T-cell (primary cell): ENCODE results near the gene LRP6. TPM values are rescaled to one million over a fixed set of nuclear protein-coding genes. Genes with fewer than 3 reads are reported as not detected.
A peak's percentile ranks its signal among the peaks of the same experiment; 100 is the strongest.
"Not testable (repeated sequence)": the region's sequence is repeated elsewhere in the genome, so short reads cannot be mapped to it uniquely, and the experiment has no call there.

ENCODE experiments used
- ATAC-seq, 4 experiments: fragments of 200-7000 bp in 3 of 4; fragments of 150-1000 bp in 1 of 4; cut with Tn5 transposase; replicated peaks in 1 of 4; 1 replicate in 3 of 4; 2 replicates in 1 of 4; pipeline ENCODE4 v1.10.0; 2021; ENCODE audit warnings: moderate library complexity in 3 of 4, mild to moderate bottlenecking in 2 of 4, moderate number of reproducible peaks in 1 of 4
- CTCF ChIA-PET, 2 donors: fragments of 300-600 bp; sonication (Branson Sonifier 250); formaldehyde crosslinking; loops; one replicate each; lab custom pipeline; 2022; ENCODE audit warnings: antibody characterized with exemption in 2 of 2; lab: Charles Lee
- POLR2A ChIA-PET, 2 donors: fragments of 300-600 bp; sonication (Branson Sonifier 250); formaldehyde crosslinking; loops; one replicate each; lab custom pipeline; 2022; ENCODE audit warnings: antibody characterized with exemption in 2 of 2; lab: Charles Lee
- DNase-seq, 35 experiments: peaks; one replicate each; pipeline versions ENCODE4 v3.0.0 to v3.0.0-alpha.2; 2013 to 2023
- H3K27ac ChIP-seq: one replicate; pipeline ENCODE4 v1.5.1; 2013; ENCODE audit warnings: low read length
- H3K27me3 ChIP-seq, 2 experiments: replicated peaks in 1 of 2; 1 replicate in 1 of 2; 2 replicates in 1 of 2; pipeline versions ENCODE4 v1.6.1 to v1.7.0; 2013; ENCODE audit warnings: low read length in 1 of 2, mixed read lengths in 1 of 2; ENCODE audit not compliant: control insufficient read depth in 2 of 2, insufficient read depth in 2 of 2; ENCODE audit errors: extremely low read depth in 1 of 2
- H3K36me3 ChIP-seq, 2 donors: 1 replicate in 1 of 2; 2 replicates in 1 of 2; pipeline versions ENCODE4 v1.6.1 to v1.7.0; 2013; ENCODE audit warnings: low read length in 1 of 2; ENCODE audit not compliant: control insufficient read depth in 2 of 2, insufficient read depth in 1 of 2; ENCODE audit errors: extremely low read depth in 1 of 2
- H3K4me1 ChIP-seq, 2 experiments: 1 replicate in 1 of 2; 2 replicates in 1 of 2; pipeline versions ENCODE4 v1.6.1 to v1.7.0; 2013; ENCODE audit warnings: low read length in 2 of 2, mixed read lengths in 1 of 2; ENCODE audit not compliant: insufficient read depth in 2 of 2, control insufficient read depth in 1 of 2; ENCODE audit errors: extremely low read depth in 1 of 2
- H3K4me3 ChIP-seq, 2 donors: 1 replicate in 1 of 2; 2 replicates in 1 of 2; pipeline versions ENCODE4 v1.5.1 to v1.7.0; 2013; ENCODE audit warnings: mild to moderate bottlenecking in 2 of 2, low read length in 1 of 2, moderate library complexity in 1 of 2; ENCODE audit not compliant: control insufficient read depth in 1 of 2; ENCODE audit errors: extremely low read depth in 1 of 2
- H3K9me3 ChIP-seq: 2 replicates; pipeline ENCODE4 v1.7.0; 2013
- H3K27ac Mint-ChIP-seq, 2 donors: one replicate each; pipeline ENCODE4 v1.8.0; 2020 to 2021; ENCODE audit warnings: mild to moderate bottlenecking in 2 of 2, mixed read lengths in 2 of 2
- H3K27me3 Mint-ChIP-seq, 2 donors: one replicate each; pipeline ENCODE4 v1.8.0; 2021 to 2022; ENCODE audit warnings: mixed read lengths in 2 of 2
- H3K36me3 Mint-ChIP-seq: one replicate; pipeline ENCODE4 v1.8.0; 2021; ENCODE audit warnings: mixed read lengths
- H3K4me1 Mint-ChIP-seq, 3 donors: one replicate each; pipeline ENCODE4 v1.8.0; 2020 to 2022; ENCODE audit warnings: mixed read lengths in 3 of 3, mild to moderate bottlenecking in 1 of 3
- H3K4me3 Mint-ChIP-seq, 3 donors: one replicate each; pipeline ENCODE4 v1.8.0; 2020 to 2022; ENCODE audit warnings: mild to moderate bottlenecking in 3 of 3, mixed read lengths in 3 of 3, moderate library complexity in 3 of 3
- H3K9me3 Mint-ChIP-seq, 3 donors: one replicate each; pipeline ENCODE4 v1.8.0; 2020 to 2022; ENCODE audit warnings: mixed read lengths in 3 of 3
- WGBS: methylation state at CpG from one replicate; pipeline ENCODE4 v1.1.5; 2013; ENCODE audit warnings: missing lambda C conversion rate; ENCODE audit not compliant: insufficient coverage; 5-methylcytosine and 5-hydroxymethylcytosine counted together
- total RNA-seq, 35 experiments: library from RNA in 6 of 35; stranded (reverse) in 6 of 35; fragments of 120-200 nt in 1 of 35; gene quantifications; one replicate each; pipeline versions ENCODE4 v1.2.1 to v1.2.4 and lab custom pipeline; 2013 to 2026

Gene LRP6
- total RNA-seq, 5 donors from 2014 or later (not counting 1 experiment from before 2014, with no cell fraction given) = 4.9 to 8.7 (median 6.3) TPM

GRCh38 chr12:12267742-12268200 lies 927 bp upstream of the LRP6 start:
- H3K27ac ChIP-seq = no peak overlapping the region
- ATAC-seq (no peak), DNase-seq (peak in 1 of 35 experiments; percentile 7)
- peaks cover 2 to 16% of the 10 kb centered on the region in 2 experiments for H3K4me1 ChIP-seq
- ChIA-PET POLR2A (interaction anchor here in 1 of 2 donors (0.5 kb wide), 1 partner anchor 9 kb away, joined by 3 read pairs; no protein-coding TSS in a partner anchor), CTCF (no interaction called here)
- peaks cover 22 to 35% (median 24%) of the 10 kb centered on the region in 3 donors for H3K4me1 Mint-ChIP-seq
- no peak overlapping the region for H3K4me3 ChIP-seq
- peak overlapping the region; percentile 79 to 90 (median 84) for H3K4me3 Mint-ChIP-seq
- peak overlapping the region in 1 of 2 donors; percentile 28 for H3K27ac Mint-ChIP-seq
- peaks cover 0 to 26% of the 10 kb centered on the region in 2 donors for H3K27me3 Mint-ChIP-seq
- H3K27me3 ChIP-seq = peaks cover 0 to 34% of the 10 kb centered on the region in 2 experiments
- H3K36me3 ChIP-seq = no peaks in the 10 kb centered on the region
- H3K9me3 Mint-ChIP-seq = no peaks in the 10 kb centered on the region
- 58% methylated on average over 5 of the region's 6 CpGs for WGBS
- H3K9me3 ChIP-seq = no peaks in the 10 kb centered on the region
- H3K36me3 Mint-ChIP-seq = no peaks in the 10 kb centered on the region

- Mint-ChIP-seq H3K4me1 (peaks cover 24 to 35% (median 24%) of the 10 kb centered on the region in 3 donors), H3K4me3 (peak overlapping the region; percentile 79 to 90 (median 84)), H3K9me3 (no peaks in the 10 kb centered on the region), H3K27ac (no peak overlapping the region), H3K27me3 (peaks cover 0 to 32% of the 10 kb centered on the region in 2 donors), H3K36me3 (no peaks in the 10 kb centered on the region)
- peaks cover 0 to 37% of the 10 kb centered on the region in 2 experiments for H3K27me3 ChIP-seq
- WGBS = 1% methylated on average over 19 of the region's 27 CpGs
- peaks cover 2 to 16% of the 10 kb centered on the region in 2 experiments for H3K4me1 ChIP-seq
- ChIA-PET POLR2A (interaction anchor here (0.6 kb wide), 2 partner anchors 15 to 90 kb away, joined by 3 to 6 read pairs; partner anchors contain the start of gene BORCS5 (in 1 of the 2)), CTCF (interaction anchor here in 1 of 2 donors (0.6 kb wide), 1 partner anchor 126 kb away, joined by 4 read pairs; no protein-coding TSS in a partner anchor)
- no peaks in the 10 kb centered on the region for H3K9me3 ChIP-seq
- ATAC-seq (no peak), DNase-seq (peak in 1 of 35 experiments; percentile 5)
- no peak overlapping the region for H3K27ac ChIP-seq
- no peaks in the 10 kb centered on the region for H3K36me3 ChIP-seq
- H3K4me3 ChIP-seq = peak overlapping the region; percentile 62 to 84
These were observed 413 bp downstream of the LRP6 start for GRCh38 chr12:12266389-12266872.

GRCh38 chr12:12265571-12266388 lies 1.1 kb downstream of the LRP6 start:
- POLR2A ChIA-PET = interaction anchor here (0.6 to 0.8 kb wide), 3 partner anchors 43 to 1008 kb away, joined by 3 to 7 read pairs (median 3); no protein-coding TSS in a partner anchor
- Histone ChIP-seq H3K27me3 (peaks cover 0 to 37% of the 10 kb centered on the region in 2 experiments), H3K27ac (no peak overlapping the region), H3K4me1 (peaks cover 2 to 16% of the 10 kb centered on the region in 2 experiments), H3K4me3 (peak overlapping the region; percentile 62 to 84), H3K9me3 (no peaks in the 10 kb centered on the region), H3K36me3 (no peaks in the 10 kb centered on the region)
- no peak overlapping the region for H3K27ac Mint-ChIP-seq
- H3K9me3 Mint-ChIP-seq = no peaks in the 10 kb centered on the region
- H3K36me3 Mint-ChIP-seq = no peaks in the 10 kb centered on the region
- CTCF ChIA-PET = interaction anchor here (0.6 to 0.7 kb wide), 2 partner anchors 68 to 164 kb away, joined by 3 read pairs; no protein-coding TSS in a partner anchor
- peaks cover 0 to 32% of the 10 kb centered on the region in 2 donors for H3K27me3 Mint-ChIP-seq
- WGBS = 8% methylated on average over 10 of the region's 25 CpGs
- peak overlapping the region; percentile 79 to 90 (median 84) for H3K4me3 Mint-ChIP-seq
- ATAC-seq = no peak
- H3K4me1 Mint-ChIP-seq = peaks cover 24 to 35% (median 24%) of the 10 kb centered on the region in 3 donors
- peak in 1 of 35 experiments; percentile 18 for DNase-seq

GRCh38 chr12:12265035-12265434 lies 1.8 kb downstream of the LRP6 start:
- H3K4me1 Mint-ChIP-seq = peaks cover 24 to 35% (median 24%) of the 10 kb centered on the region in 3 donors
- peaks cover 0 to 32% of the 10 kb centered on the region in 2 donors for H3K27me3 Mint-ChIP-seq
- no peaks in the 10 kb centered on the region for H3K36me3 Mint-ChIP-seq
- Histone ChIP-seq H3K4me3 (no peak overlapping the region), H3K27me3 (peaks cover 0 to 37% of the 10 kb centered on the region in 2 experiments), H3K9me3 (no peaks in the 10 kb centered on the region), H3K4me1 (peaks cover 2 to 16% of the 10 kb centered on the region in 2 experiments), H3K36me3 (no peaks in the 10 kb centered on the region), H3K27ac (no peak overlapping the region)
- DNase-seq (no peak), ATAC-seq (no peak)
- ChIA-PET CTCF (interaction anchor here in 1 of 2 donors (0.7 kb wide), 1 partner anchor 69 kb away, joined by 3 read pairs; no protein-coding TSS in a partner anchor), POLR2A (interaction anchor here (0.6 to 0.8 kb wide), 5 partner anchors 44 to 1009 kb away, joined by 3 to 7 read pairs (median 3); no protein-coding TSS in a partner anchor)
- WGBS = no CpG with 5 or more reads among the region's 3 CpGs
- peak overlapping the region in 1 of 2 donors; percentile 20 for H3K27ac Mint-ChIP-seq
- no peaks in the 10 kb centered on the region for H3K9me3 Mint-ChIP-seq
- H3K4me3 Mint-ChIP-seq = peak overlapping the region; percentile 79 to 90 (median 84)

- Histone ChIP-seq H3K27ac (no peak overlapping the region), H3K27me3 (peaks cover 0 to 37% of the 10 kb centered on the region in 2 experiments), H3K4me3 (no peak overlapping the region), H3K9me3 (no peaks in the 10 kb centered on the region), H3K4me1 (peaks cover 2 to 16% of the 10 kb centered on the region in 2 experiments), H3K36me3 (no peaks in the 10 kb centered on the region)
- Mint-ChIP-seq H3K4me1 (peaks cover 24 to 35% (median 24%) of the 10 kb centered on the region in 3 donors), H3K4me3 (peak overlapping the region in 1 of 3 donors; percentile 15), H3K36me3 (no peaks in the 10 kb centered on the region), H3K27me3 (peaks cover 0 to 32% of the 10 kb centered on the region in 2 donors), H3K27ac (no peak overlapping the region), H3K9me3 (no peaks in the 10 kb centered on the region)
- DNase-seq = no peak
- WGBS = 90% methylated on average over 2 of the region's 2 CpGs
- ATAC-seq = no peak
- CTCF ChIA-PET = no interaction called here
- POLR2A ChIA-PET = no interaction called here
These were observed 2.9 kb downstream of the LRP6 start for GRCh38 chr12:12263909-12264308.

GRCh38 chr12:12256291-12256757 lies 10.5 kb downstream of the LRP6 start:
- H3K36me3 Mint-ChIP-seq, H3K27ac Mint-ChIP-seq, CTCF ChIA-PET, H3K9me3 Mint-ChIP-seq, H3K27ac ChIP-seq, POLR2A ChIA-PET, H3K27me3 Mint-ChIP-seq, H3K4me3 ChIP-seq, DNase-seq, H3K4me3 Mint-ChIP-seq, H3K9me3 ChIP-seq, H3K4me1 Mint-ChIP-seq, ATAC-seq, H3K36me3 ChIP-seq, H3K4me1 ChIP-seq: not testable (repeated sequence)
- 90% methylated on average over 5 of the region's 6 CpGs for whole genome bisulfite sequencing
- H3K27me3 ChIP-seq = peaks cover 0 to 13% of the 10 kb centered on the region in 2 experiments
